ENCODE measurements around the gene TRPV6. TPM values are rescaled to one million over a fixed set of nuclear protein-coding genes. Genes with fewer than 3 reads are reported as not detected.
A peak's percentile ranks its signal among the peaks of the same experiment; 100 is the strongest.

TRPV6 gene
- total and polyA plus RNA-seq, 2 of the 4 experiments (the other 2 are of a cell fraction): 0.03 TPM; not detected in 1

DNA sequence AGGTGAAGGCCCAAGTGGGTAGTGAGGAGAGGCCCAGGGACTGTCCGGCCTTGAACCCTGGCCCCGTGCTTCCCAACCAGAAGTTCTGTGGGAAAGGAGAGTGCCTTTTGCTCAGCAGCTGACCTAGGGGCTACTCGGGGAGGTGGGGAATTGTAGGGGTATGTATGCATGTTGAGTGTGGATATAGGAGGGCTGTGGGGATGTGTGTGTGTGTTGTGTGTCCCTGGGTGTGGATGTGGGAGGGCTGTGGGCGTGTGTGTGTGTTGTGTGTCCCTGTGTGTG is 18.5 kb downstream of the TRPV6 start:
- dilution Hi-C loops (cut with HindIII; ENCODE audit: low sequenced_read_pairs, unreplicated experiment) (no loop called here), in situ Hi-C loops (cut with MboI; ENCODE audit: low sequenced_read_pairs) (no loop called here), intact Hi-C loops (cut with micrococcal nuclease) (no loop called here)
- DNase-seq (no peak), ATAC-seq (ENCODE audit: low read depth) (no peak)
- H3K56ac ChIP-seq (ENCODE audit: extremely low read depth, insufficient read depth, low read length): no peak overlapping the region
- no peak overlapping the region for H2AK9ac ChIP-seq (replicated peaks; ENCODE audit: low read depth, low read length, poor library complexity)
- H4K20me1 ChIP-seq (ENCODE audit: insufficient read depth, low read length): no peaks in the 10 kb centered on the region
- H4K91ac ChIP-seq (ENCODE audit: insufficient read depth, low read depth, low read length): no peak overlapping the region
- H3K14ac ChIP-seq (replicated peaks; ENCODE audit: low read depth, low read length): no peak overlapping the region
- WGBS, 2 experiments (ENCODE audit: extremely low coverage in 2 of 2, insufficient read length in 1 of 2): 10% methylated on average over 2 of the region's 4 CpGs; no CpG with 5 or more reads in 1 of the 2 experiments
- H2BK15ac ChIP-seq (ENCODE audit: low read depth, low read length): no peak overlapping the region
- no peak overlapping the region for H3K4me2 ChIP-seq (ENCODE audit: low read depth, low read length)
- H2BK20ac ChIP-seq (ENCODE audit: low read depth, low read length): no peak overlapping the region
- no peak overlapping the region for H4K8ac ChIP-seq (ENCODE audit: low read depth in 2 of 2, low read length in 2 of 2)
- H3K23ac ChIP-seq (ENCODE audit: low read depth, low read length): no peak overlapping the region
- ChIA-PET POLR2A (ENCODE audit: unreplicated experiment) (no interaction called here), CTCF (no interaction called here)
- H2AK5ac ChIP-seq (ENCODE audit: low read depth, low read length): no peak overlapping the region
- no peak overlapping the region for H2BK120ac ChIP-seq (ENCODE audit: low read depth, low read length)
- no TSS peak for BruUV-seq (replicated peaks)
- no peak overlapping the region for H3K4ac ChIP-seq (ENCODE audit: low read depth, low read length)
- no peak overlapping the region for H2AFZ ChIP-seq (replicated peaks; ENCODE audit: low read length, poor library complexity)
- no peak overlapping the region for H3K18ac ChIP-seq (ENCODE audit: low read depth, low read length)
- no peaks in the 10 kb centered on the region for H3K4me1 ChIP-seq (ENCODE audit: control insufficient read depth, insufficient read depth, low read length)
- no peaks in the 10 kb centered on the region for H3K9me3 ChIP-seq (ENCODE audit: control insufficient read depth, insufficient read depth, low read length)
- H4K5ac ChIP-seq (ENCODE audit: low read depth, low read length): no peak overlapping the region
- H2BK5ac ChIP-seq (ENCODE audit: low read depth, low read length, poor library complexity, severe bottlenecking): peak overlapping the region; percentile 13
- H3K27ac ChIP-seq (ENCODE audit: insufficient read depth, low read length): no peak overlapping the region
- H3K36me3 ChIP-seq (ENCODE audit: control insufficient read depth, insufficient read depth, low read length): no peaks in the 10 kb centered on the region
- H3K27me3 ChIP-seq (ENCODE audit: control insufficient read depth, insufficient read depth, low read length): no peaks in the 10 kb centered on the region
- TF ChIP-seq CHD1 (IDR thresholded peaks at IDR 0.05; ENCODE audit: low read depth, low read length) (no peak), FOS (IDR thresholded peaks at IDR 0.05; ENCODE audit: low read depth, low read length) (no peak), BHLHE40 (IDR thresholded peaks at IDR 0.05; ENCODE audit: low read depth, low read length) (no peak), RCOR1 (IDR thresholded peaks at IDR 0.05; ENCODE audit: insufficient replicate concordance, low read length) (no peak), POLR2A (IDR thresholded peaks at IDR 0.05; ENCODE audit: low read depth, low read length) (no peak), MXI1 (IDR thresholded peaks at IDR 0.05; ENCODE audit: borderline replicate concordance, low read depth, low read length) (no peak), RAD21 (IDR thresholded peaks at IDR 0.05; ENCODE audit: low read length) (no peak), CEBPB (IDR thresholded peaks at IDR 0.05; ENCODE audit: low read depth, low read length) (no peak), MAFK (IDR thresholded peaks at IDR 0.05; ENCODE audit: low read depth, low read length) (no peak), NFE2L2 (IDR thresholded peaks at IDR 0.05; ENCODE audit: low read depth, low read length) (no peak), SMC3 (IDR thresholded peaks at IDR 0.05; ENCODE audit: low read depth, low read length) (no peak), RFX5 (IDR thresholded peaks at IDR 0.05; ENCODE audit: low read depth, low read length) (no peak)
- TF ChIP-seq, protein P1, sequence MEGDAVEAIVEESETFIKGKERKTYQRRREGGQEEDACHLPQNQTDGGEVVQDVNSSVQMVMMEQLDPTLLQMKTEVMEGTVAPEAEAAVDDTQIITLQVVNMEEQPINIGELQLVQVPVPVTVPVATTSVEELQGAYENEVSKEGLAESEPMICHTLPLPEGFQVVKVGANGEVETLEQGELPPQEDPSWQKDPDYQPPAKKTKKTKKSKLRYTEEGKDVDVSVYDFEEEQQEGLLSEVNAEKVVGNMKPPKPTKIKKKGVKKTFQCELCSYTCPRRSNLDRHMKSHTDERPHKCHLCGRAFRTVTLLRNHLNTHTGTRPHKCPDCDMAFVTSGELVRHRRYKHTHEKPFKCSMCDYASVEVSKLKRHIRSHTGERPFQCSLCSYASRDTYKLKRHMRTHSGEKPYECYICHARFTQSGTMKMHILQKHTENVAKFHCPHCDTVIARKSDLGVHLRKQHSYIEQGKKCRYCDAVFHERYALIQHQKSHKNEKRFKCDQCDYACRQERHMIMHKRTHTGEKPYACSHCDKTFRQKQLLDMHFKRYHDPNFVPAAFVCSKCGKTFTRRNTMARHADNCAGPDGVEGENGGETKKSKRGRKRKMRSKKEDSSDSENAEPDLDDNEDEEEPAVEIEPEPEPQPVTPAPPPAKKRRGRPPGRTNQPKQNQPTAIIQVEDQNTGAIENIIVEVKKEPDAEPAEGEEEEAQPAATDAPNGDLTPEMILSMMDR (conservative IDR thresholded peaks at IDR 0.05; ENCODE audit: low read depth, low read length): no peak
- TF ChIP-seq, protein P2, sequence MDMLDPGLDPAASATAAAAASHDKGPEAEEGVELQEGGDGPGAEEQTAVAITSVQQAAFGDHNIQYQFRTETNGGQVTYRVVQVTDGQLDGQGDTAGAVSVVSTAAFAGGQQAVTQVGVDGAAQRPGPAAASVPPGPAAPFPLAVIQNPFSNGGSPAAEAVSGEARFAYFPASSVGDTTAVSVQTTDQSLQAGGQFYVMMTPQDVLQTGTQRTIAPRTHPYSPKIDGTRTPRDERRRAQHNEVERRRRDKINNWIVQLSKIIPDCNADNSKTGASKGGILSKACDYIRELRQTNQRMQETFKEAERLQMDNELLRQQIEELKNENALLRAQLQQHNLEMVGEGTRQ (IDR thresholded peaks at IDR 0.05; ENCODE audit: low read depth, low read length): no peak
- H3K9ac ChIP-seq (ENCODE audit: low read depth, low read length): no peak overlapping the region
- no peak overlapping the region for H3K4me3 ChIP-seq (ENCODE audit: insufficient read depth, low read depth, low read length)
- no peaks in the 10 kb centered on the region for H3K9me1 ChIP-seq (ENCODE audit: insufficient read depth, low read length)
- no peaks in the 10 kb centered on the region for H3K79me1 ChIP-seq (ENCODE audit: low read depth in 1 of 2, low read length in 2 of 2)
